DND-41 (cell line): ENCODE results near the gene MAGI3.

ENCODE experiments used
- ATAC-seq: fragments of 200-7000 bp; cut with Tn5 transposase; 3 replicates; pipeline ENCODE4 v1.9.1; 2021; ENCODE audit warnings: low read depth; ENCODE audit not compliant: insufficient read depth
- DNase-seq: peaks from one replicate; pipeline ENCODE4 v3.0.0-alpha.2; 2020
- H2AFZ ChIP-seq: 2 replicates; pipeline ENCODE4 v1.6.0; 2012; ENCODE audit warnings: low read depth, low read length
- H3K27ac ChIP-seq: 2 replicates; pipeline ENCODE4 v1.5.1; 2012; ENCODE audit warnings: low read length, inconsistent platforms
- H3K27me3 ChIP-seq: fragments of 200-600 bp; sonication (generic); 2 replicates; pipeline ENCODE4 v1.6.0; 2012; ENCODE audit warnings: low read length, mild to moderate bottlenecking, inconsistent platforms; ENCODE audit not compliant: insufficient read depth, poor library complexity
- H3K36me3 ChIP-seq: 2 replicates; pipeline ENCODE4 v1.5.1; 2012; ENCODE audit warnings: low read length, inconsistent platforms; ENCODE audit not compliant: insufficient read depth
- H3K4me1 ChIP-seq: 2 replicates; pipeline ENCODE4 v1.5.1; 2012; ENCODE audit warnings: mild to moderate bottlenecking, low read length; ENCODE audit not compliant: insufficient read depth
- H3K4me2 ChIP-seq: 2 replicates; pipeline ENCODE4 v1.6.0; 2012; ENCODE audit warnings: mild to moderate bottlenecking, moderate library complexity, low read length, inconsistent platforms; ENCODE audit not compliant: insufficient read depth
- H3K4me3 ChIP-seq, 2 experiments: fragments of 200-600 bp in 1 of 2; shearing (Covaris generic) in 1 of 2; 2 replicates each; pipeline ENCODE4 v1.5.1; 2012 to 2016; ENCODE audit warnings: inconsistent platforms in 2 of 2, low read length in 2 of 2, mild to moderate bottlenecking in 2 of 2, low read depth in 1 of 2, moderate library complexity in 1 of 2
- H3K79me2 ChIP-seq: 2 replicates; pipeline ENCODE4 v1.6.0; 2012; ENCODE audit warnings: low read length, inconsistent platforms; ENCODE audit not compliant: insufficient read depth
- H3K9ac ChIP-seq: 2 replicates; pipeline ENCODE4 v1.6.0; 2012; ENCODE audit warnings: low read depth, mild to moderate bottlenecking, inconsistent platforms, low read length, moderate library complexity
- H3K9me3 ChIP-seq: 2 replicates; pipeline ENCODE4 v1.5.1; 2012; ENCODE audit warnings: low read length, moderate library complexity, mild to moderate bottlenecking, inconsistent platforms; ENCODE audit not compliant: insufficient read depth, severe bottlenecking
- H4K20me1 ChIP-seq: 2 replicates; pipeline ENCODE4 v1.6.0; 2012; ENCODE audit warnings: low read length; ENCODE audit not compliant: insufficient read depth
- EZH2 ChIP-seq: IDR thresholded peaks from 3 replicates; pipeline ENCODE4 v1.6.1; 2012; ENCODE audit warnings: borderline replicate concordance, low read depth, mild to moderate bottlenecking, moderate library complexity, low read length, inconsistent platforms; ENCODE audit not compliant: severe bottlenecking
- TF ChIP-seq, protein P1 (sequence below): IDR thresholded peaks from 2 replicates; pipeline ENCODE4 v1.5.1; 2012; ENCODE audit warnings: borderline replicate concordance, low read length, moderate library complexity, mild to moderate bottlenecking; ENCODE audit not compliant: poor library complexity, severe bottlenecking; ENCODE audit errors: extremely low read depth

Gene MAGI3

DNA sequence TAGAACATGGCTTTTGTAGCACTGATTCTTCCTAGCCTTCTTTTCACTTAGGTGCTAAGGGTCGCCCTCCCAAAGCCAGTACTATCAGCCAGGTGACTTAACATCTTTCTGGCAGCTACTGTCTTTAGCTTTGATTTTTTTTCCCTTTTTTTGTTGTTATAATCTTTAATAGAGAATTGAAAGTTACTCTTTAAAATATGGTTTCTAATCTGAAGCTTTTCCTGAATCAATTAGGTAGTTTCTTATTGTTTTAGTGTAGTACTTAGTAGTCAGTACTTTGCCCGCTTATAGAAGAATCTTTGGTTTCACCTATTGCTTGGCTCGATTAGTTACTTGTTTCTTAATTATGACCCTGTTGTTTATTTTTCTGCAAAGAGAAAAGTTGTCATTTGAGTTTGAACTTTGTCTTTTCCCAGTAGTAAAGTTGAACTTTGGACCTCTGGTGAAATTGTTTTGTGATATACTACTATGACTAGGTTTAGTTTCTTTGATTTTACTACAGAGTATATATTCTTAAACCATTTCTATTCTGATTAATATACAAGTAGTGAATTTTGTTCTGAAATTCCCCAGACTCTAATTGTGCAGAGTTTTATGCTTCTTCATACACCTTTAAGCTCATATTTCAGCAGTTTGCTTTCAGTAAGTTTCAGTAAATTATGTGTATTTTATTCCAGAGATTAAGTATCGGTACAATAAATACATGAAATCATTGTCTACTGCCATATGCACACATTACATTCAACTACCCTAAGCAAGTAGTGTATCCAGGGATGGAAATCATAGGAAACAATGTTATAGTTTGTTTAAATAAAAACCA, 3.9 kb downstream of the MAGI3 start:
- H4K20me1 ChIP-seq = peaks cover 9% of the 10 kb centered on the region; the same call in 1 of the 2 replicates
- H3K27me3 ChIP-seq = no peaks in the 10 kb centered on the region
- TF ChIP-seq EZH2 = no peak
- TF ChIP-seq, protein P1, sequence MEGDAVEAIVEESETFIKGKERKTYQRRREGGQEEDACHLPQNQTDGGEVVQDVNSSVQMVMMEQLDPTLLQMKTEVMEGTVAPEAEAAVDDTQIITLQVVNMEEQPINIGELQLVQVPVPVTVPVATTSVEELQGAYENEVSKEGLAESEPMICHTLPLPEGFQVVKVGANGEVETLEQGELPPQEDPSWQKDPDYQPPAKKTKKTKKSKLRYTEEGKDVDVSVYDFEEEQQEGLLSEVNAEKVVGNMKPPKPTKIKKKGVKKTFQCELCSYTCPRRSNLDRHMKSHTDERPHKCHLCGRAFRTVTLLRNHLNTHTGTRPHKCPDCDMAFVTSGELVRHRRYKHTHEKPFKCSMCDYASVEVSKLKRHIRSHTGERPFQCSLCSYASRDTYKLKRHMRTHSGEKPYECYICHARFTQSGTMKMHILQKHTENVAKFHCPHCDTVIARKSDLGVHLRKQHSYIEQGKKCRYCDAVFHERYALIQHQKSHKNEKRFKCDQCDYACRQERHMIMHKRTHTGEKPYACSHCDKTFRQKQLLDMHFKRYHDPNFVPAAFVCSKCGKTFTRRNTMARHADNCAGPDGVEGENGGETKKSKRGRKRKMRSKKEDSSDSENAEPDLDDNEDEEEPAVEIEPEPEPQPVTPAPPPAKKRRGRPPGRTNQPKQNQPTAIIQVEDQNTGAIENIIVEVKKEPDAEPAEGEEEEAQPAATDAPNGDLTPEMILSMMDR = no peak
- H3K4me3 ChIP-seq = no peak overlapping the region
- DNase-seq = no peak
- peak overlapping the region; percentile 24; the same call in 1 of the 2 replicates for H3K4me2 ChIP-seq
- no peak overlapping the region for H3K9ac ChIP-seq
- H2AFZ ChIP-seq = no peak overlapping the region
- no peak overlapping the region for H3K27ac ChIP-seq
- no peak for ATAC-seq
- H3K9me3 ChIP-seq = no peaks in the 10 kb centered on the region
- peaks cover 26% of the 10 kb centered on the region for H3K79me2 ChIP-seq
- no peaks in the 10 kb centered on the region; the same call in 1 of the 2 replicates for H3K36me3 ChIP-seq
- H3K4me1 ChIP-seq = peaks cover 38% of the 10 kb centered on the region

DNA sequence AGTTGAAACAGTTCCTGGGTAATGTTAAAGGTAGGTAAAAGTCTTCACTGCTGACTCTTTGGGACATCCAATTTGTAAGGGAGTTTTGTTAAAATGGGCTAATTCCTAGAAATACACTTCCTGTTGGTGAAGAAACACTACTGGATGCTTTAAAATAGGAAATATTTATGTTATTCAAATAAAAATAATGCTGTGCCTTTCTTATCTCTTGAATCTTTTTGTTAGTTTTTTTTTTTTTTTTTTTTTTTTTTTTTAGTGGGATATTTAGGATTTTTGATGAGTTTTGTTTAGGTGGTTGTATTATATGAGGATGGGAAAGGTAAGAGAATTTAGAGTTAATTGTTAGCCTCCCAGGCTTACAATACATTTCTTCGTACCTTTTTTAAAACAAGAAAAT, 4.5 kb downstream of the MAGI3 start:
- Histone ChIP-seq H3K27ac (no peak overlapping the region), H3K36me3 (no peaks in the 10 kb centered on the region; the same call in 1 of the 2 replicates), H3K4me2 (no peak overlapping the region), H3K9ac (no peak overlapping the region), H3K4me1 (peaks cover 33% of the 10 kb centered on the region), H3K27me3 (no peaks in the 10 kb centered on the region), H3K9me3 (no peaks in the 10 kb centered on the region), H3K79me2 (peaks cover 26% of the 10 kb centered on the region), H3K4me3 (no peak overlapping the region), H2AFZ (no peak overlapping the region), H4K20me1 (peaks cover 9% of the 10 kb centered on the region; the same call in 1 of the 2 replicates)
- ATAC-seq (no peak), DNase-seq (no peak)
- TF ChIP-seq, protein P1 = no peak
- TF ChIP-seq EZH2 = no peak

DNA sequence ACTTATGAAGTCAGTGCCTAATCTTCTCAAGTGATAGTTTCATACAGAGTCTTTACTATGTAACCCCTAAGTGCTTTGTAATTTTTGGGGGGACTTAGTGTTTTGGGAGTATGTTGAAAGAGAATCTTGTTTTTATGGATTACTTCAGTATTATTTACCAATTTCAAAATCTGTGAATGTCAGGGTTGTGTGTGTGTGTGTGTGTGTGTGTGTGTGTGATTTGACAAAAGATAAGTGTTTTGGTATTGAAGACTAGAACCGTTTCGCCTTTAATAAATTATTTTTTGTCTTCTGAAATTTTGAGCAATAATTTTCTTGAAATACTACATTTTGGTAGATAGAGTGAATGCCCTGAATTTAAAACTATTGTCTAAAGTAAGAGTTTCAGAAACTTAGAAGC, 5.8 kb downstream of the MAGI3 start:
- H3K27me3 ChIP-seq = no peaks in the 10 kb centered on the region
- H2AFZ ChIP-seq = no peak overlapping the region
- no peaks in the 10 kb centered on the region for H3K36me3 ChIP-seq
- peaks cover 23% of the 10 kb centered on the region; the same call in 1 of the 2 replicates for H3K79me2 ChIP-seq
- DNase-seq = no peak
- ATAC-seq = no peak
- TF ChIP-seq EZH2 = no peak
- TF ChIP-seq, protein P1 = no peak
- H4K20me1 ChIP-seq = peaks cover 9% of the 10 kb centered on the region; the same call in 1 of the 2 replicates
- no peak overlapping the region for H3K9ac ChIP-seq
- no peaks in the 10 kb centered on the region for H3K9me3 ChIP-seq
- no peak overlapping the region for H3K4me3 ChIP-seq
- H3K27ac ChIP-seq = no peak overlapping the region
- no peak overlapping the region for H3K4me2 ChIP-seq
- H3K4me1 ChIP-seq = peaks cover 31% of the 10 kb centered on the region
